Activated T-helper 1 cell treated with anti-CD3 and anti-CD28 coated beads, Interleukin-2, amount 50 U/mL, for 16 hours (primary cell): ENCODE data around the gene TTC14.
A peak's percentile ranks its signal among the peaks of the same experiment; 100 is the strongest.
"Not testable (repeated sequence)": the region's sequence is repeated elsewhere in the genome, so short reads cannot be mapped to it uniquely, and the experiment has no call there.

ENCODE experiments used
- DNase-seq, 2 donors: peaks; one replicate each; pipeline ENCODE4 v3.0.0-alpha.2; 2020; ENCODE audit warnings: low read depth in 1 of 2, low spot score in 1 of 2

Gene TTC14, protein sequence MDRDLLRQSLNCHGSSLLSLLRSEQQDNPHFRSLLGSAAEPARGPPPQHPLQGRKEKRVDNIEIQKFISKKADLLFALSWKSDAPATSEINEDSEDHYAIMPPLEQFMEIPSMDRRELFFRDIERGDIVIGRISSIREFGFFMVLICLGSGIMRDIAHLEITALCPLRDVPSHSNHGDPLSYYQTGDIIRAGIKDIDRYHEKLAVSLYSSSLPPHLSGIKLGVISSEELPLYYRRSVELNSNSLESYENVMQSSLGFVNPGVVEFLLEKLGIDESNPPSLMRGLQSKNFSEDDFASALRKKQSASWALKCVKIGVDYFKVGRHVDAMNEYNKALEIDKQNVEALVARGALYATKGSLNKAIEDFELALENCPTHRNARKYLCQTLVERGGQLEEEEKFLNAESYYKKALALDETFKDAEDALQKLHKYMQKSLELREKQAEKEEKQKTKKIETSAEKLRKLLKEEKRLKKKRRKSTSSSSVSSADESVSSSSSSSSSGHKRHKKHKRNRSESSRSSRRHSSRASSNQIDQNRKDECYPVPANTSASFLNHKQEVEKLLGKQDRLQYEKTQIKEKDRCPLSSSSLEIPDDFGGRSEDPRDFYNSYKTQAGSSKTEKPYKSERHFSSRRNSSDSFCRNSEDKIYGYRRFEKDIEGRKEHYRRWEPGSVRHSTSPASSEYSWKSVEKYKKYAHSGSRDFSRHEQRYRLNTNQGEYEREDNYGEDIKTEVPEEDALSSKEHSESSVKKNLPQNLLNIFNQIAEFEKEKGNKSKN

DNA sequence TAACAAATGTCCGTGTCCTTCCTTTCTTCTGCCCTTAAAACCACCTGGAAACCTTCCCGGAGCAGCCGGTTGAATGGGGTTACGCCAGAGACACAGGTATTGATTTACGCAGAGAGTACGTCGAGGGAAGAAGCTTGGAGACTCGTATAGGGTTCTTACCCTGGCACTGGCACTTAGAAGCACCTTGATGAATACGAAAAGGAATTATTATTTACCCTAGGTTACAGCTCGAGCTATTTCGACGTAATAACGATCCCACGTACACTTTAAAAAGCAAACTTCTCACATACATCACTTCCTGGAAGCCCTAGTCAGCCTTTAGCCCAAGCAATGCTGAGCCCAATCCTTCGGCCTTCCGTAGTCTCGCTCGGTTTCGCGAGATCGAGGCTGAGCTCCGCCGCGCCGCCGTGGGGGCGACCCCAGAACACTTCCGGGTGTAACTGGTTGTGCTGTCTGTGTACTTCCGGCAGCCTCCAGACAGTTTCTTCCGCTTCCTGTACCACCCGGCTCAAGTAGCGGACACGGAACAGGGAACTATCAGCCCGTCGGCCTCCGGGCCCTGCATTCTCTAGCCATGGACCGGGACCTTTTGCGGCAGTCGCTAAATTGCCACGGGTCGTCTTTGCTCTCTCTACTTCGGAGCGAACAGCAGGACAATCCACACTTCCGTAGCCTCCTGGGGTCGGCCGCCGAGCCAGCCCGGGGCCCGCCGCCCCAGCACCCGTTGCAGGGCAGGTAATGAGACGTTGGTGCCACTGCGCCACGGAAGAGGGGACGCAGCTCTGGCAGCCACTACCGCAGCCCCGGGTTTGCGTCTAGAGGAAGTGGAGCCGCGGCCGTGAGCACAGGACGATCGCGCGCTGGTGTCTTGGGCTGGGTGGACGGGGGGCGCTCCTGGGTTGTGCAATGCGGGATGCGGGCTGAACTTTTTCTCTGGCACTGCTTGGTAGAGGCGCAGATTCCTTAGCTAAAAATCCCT lies at the start of gene TTC14:
Gene TTC14, plus strand, starts transcription at position 476 of the 979 bp plus-strand sequence. Its CDS starts 99 bp downstream, at position 575.
- DNase-seq = peak; percentile 86 to 87

DNA sequence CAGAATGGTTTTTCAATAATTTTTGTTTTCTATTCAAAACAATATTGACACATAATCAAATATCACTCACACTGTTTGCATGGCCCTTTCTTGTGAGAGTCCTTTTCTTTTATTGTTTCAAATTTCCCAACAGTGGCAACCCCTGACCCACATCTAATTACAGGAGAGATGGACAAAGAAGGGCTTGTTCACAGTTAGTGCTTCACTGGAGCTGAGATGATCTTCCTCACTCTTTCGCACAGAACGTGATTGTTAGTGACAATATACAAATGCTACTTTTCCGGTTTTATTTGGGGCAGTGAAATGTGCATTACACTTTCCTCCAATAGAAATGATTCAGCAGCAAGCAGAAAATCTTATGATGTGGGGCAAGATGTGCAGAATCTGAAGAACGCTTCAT lies 38.6 kb upstream of the TTC14 start:
- no peak for DNase-seq

DNA sequence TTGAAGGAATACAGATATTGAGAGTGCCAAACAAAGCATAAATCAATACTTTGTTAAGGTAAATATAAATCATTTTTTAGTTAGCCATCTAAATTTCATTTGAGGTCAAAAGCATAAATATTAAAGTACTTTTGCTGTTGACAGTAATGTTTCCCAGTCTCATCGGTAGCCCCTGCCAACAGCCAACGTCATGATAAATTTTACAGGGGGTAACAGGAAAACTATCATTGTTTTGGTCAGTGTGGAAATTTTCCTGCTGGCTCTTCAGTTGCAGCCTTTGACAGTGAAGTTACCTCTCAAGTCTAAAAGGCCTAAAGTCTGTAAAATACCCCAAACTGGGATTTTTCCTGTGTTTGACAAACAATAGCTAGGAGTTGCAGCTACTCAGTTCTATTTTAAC lies 37.3 kb upstream of the TTC14 start:
- DNase-seq = no peak

DNA sequence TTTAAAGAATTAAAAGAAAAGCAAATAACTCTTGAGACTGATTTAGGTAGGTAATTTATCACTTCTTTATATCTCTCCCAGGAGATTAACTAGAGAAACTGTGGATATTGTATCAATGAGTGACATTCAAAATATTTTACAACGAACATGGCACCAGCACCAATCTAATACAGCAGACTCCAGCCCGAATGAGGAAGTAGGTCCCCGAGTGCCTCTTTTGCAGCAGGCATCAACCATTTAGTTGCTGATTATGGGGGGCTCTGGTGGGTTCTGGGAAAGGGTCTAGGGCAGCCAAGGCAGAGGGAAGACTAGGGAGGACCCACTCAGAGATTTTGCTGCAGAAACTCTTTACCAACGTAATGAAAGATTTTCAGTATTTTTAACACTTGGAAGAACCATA lies 31.7 kb upstream of the TTC14 start:
- DNase-seq = no peak

DNA sequence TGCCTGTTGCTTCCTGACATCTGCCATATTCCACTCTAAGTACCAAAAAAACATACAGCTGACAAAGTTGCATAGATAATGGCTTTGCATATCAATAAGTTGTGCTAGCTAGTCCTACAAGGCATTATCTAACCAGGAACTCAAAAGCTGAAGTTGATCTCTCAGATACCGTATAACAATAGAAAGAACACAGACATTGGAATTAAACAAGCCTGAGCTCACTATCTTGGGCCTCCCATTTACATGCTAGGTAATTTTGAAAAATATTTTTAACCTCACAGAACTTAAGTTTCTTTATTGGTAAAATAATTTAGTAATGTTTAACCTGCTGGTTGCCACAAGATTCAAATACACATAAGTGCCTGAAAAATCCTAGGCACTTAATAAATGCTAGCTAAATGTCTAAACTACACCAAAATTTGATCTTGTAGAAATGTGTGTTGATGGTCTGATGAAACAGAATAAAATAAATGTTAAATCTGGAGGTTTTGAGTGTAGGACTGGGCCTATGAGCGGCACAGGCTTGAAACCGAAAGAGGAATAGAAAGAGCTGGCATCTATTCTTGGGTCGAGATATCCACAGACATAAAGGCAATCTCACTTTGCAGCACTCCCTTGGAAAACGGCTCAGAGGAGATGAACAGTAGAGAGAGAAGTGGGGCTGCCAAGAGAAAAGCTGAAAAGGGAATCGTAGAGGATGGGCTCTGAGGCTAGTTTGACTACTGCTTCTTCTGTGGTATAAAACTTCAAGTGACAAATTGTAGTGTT lies 29.9 kb upstream of the TTC14 start:
- DNase-seq = no peak

DNA sequence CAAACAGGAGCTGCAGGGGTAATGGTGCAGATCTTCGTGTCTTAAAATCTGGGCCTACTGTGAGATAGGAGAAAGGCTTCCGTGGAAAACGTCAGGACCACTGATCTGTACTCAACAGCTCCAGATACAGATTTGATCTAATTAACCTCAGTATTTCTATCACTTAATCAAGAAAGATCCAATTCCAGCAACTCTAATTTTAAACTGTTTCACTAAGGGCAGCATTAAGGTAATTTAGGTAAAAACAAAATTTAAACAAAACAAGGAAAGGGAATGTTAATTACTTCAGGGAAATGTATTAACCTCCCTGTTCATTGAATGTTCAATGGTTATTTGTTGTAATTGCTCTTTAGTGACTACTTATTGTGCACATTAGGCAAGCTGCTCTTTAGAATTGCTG lies 26.4 kb upstream of the TTC14 start:
- DNase-seq = no peak

DNA sequence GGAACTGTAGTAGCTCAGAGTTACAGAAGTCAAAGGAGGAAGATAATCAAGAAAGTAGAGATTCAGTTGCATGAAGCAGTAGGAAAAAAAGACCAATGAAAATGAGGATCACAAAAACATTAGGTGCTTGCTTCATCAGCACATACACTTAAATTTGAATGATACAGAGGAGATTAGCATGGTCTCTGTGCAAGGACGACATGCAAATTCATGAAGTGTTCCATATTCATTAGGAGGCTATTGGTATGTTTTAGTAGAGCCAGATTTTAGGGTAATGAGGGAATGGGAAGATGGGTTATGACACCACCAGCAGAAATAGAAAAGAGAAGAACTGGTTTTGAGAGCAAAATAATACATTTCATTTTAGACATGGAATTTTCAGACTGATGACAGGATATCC lies 21.0 kb upstream of the TTC14 start:
- no peak for DNase-seq

DNA sequence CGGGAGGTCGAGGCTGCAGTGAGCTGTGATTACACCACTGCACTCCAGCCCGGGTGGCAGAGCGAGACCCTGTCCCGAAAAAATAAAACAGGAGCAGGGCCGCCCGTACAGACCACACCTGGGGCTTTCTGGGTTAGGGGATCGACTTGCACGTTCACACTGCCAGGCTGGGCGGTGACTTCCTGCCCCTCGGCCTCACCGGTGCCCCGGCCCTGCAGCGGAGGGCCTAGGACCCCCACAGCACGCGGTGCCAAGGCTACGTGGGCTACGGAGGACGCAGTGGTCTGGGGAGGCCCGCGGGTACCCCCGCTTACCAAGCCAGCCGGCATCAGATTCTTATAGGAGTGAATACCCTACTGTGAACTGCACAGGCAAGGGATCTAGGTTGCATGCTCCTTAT lies 11.6 kb upstream of the TTC14 start:
- no peak for DNase-seq

DNA sequence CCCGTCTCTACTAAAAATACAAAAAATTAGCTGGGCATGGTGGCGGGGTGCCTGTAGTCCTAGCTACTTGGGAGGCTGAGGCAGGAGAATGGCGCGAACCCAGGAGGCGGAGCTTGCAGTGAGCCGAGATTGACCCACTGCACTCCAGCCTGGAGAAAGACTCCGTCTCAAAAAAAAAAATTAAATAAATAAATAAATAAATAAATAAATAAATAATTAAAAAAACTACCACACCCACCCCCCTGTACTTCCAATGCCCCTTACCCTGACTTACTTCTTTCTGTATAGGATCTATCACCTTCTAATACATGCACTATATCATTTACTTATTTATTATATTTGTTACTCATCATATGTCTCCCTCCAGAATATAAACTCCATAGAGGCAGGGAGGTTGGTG lies 8.3 kb upstream of the TTC14 start:
- not testable (repeated sequence) for DNase-seq

DNA sequence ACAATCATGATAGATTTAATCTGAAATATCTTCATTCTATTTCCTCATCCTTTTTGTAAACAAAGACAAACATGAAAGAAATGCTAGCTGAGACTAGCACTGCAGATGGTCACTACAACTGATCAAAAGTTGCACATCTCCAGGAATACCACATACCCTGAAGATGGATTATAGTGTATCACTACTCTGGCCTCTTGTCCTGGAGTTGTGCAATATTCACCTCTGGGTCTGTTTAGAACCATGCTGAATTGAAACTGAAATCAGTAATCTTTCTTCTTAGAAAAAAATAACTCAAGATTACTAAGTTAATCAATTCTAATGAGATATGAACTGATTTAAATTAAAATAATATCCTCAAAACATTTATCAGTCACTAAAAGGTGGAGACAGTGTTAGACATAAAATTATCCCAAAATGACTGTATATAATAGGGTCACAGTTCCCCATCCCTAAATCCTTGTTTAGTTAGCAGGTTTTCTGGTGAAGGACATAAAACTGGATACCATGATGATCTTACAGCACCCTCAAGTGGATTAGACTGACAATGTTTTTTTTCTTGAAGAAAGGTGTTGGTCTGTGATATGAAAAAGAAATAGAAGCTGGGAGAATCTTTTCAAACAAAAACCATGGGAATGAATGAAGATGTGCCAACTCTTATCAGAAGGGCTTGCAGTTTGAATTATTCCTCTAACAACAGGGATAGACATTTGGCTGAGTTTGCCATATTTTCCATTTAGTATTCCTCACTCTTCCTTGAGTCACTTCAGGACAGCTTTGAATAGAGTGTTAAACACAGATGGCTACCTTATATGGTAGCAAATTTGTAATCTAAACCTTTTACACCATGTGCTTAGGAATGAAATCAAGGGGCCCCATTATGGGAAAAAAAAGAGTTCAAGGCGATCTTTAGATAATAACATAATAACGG lies 7.1 kb upstream of the TTC14 start:
- DNase-seq = no peak

DNA sequence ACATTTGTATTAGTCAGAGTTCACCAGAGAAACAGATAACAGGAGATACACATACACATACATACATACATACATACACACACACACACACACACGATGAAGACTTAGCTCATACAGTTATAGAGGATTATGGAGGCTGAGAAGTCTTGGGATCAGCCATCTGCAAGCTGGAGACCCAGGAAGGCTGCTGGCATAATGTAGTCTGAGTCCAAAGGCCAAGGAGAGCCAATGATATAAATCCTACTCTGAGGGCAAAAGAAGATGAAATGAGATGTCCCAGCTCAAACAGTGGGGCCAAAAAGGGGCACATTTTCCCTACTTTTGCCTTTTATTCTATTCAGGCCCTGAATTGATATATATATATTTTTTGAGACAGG lies 6.4 kb upstream of the TTC14 start:
- DNase-seq = no peak

DNA sequence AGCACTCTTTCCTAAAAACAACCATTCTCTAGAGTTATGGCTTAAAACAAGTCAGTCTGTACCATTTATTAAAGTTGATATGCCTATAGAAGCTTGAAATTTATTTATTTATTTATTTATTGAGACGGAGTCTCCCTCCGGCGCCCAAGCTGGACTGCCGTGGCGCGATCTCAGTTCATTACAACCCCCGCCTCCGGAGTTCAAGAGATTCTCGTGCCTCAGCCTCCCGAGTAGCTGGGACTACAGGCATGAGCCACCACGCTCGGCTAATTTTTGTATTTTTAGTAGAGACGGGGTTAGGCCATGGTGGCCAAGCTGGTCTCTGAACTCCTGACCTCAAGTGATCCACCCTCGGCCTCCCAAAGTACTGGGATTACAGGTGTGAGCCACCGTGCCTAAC lies 1.5 kb upstream of the TTC14 start:
- no peak for DNase-seq

DNA sequence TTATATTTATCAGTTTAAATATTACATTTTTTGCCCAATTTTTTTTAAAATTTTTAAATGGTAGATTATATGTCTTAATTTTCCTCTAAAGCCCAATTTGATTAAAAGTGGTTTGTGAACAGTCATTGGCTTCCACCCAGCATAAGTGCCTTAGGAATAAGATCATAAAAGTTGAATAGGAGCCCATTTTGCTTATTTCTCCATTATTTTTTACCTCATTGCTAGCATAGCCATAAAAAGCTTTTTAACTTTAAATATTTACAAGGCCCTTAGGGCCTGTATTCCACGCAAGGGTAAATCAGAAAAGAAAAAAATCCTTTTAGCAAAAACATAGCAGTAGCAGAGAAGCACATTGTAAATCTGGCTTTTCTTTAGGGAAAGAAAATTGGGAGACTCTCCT lies 9.0 kb downstream of the TTC14 start:
- no peak for DNase-seq

DNA sequence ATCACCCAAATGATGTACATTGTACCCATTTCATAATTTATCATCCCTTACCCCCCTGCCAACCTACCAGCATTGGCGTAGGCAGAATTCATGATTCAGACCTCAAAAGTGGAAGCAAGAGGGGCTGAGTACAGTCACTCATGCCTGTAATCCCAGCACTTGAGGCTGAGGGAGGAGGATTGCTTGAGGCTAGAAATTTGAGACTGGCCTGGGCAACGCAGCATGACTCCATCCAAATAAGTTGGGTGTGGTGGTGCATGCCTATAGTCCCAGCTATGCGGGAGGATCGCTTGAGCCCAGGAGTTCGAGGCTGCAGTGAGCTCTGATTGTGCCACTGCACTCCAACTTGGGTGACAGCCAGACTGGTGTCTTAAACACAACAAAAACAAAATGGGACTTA lies 10.4 kb downstream of the TTC14 start:
- no peak for DNase-seq

DNA sequence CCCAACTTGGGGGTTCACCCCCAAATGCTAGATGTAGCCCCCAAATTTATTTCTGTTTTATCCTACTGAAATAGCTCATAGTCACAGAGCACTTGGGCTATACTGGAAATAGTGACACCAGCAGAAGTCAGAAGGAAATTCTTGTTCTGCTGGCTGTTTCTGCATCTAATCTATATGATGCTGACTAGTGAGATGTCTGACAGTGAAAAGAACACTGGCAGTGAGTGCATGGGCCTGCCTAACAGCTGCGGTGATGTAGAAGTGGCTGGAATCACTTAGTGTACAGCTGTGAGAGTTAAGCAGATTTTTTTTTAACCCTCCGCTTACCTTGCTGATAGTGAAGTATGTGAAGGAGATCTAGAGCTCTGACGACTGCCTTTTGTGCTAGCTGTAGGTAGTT lies 14.0 kb downstream of the TTC14 start:
- DNase-seq = no peak

DNA sequence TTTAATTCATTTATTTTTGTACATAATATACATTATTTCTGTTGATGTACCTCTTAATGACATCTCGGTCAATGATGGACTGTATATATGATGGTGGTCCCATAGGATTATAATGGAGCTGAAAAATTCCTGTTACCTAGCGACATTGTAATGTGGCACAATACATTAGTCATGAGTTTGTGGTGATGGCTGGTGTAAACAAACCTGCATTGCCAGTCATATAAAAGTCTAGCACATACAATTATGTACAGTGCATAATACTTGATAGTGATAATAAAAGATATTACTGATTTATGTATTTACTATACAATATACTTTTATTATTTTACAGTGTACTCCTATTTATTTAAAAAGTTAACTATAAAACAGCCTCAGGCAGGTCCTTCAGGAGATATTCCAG lies 15.1 kb downstream of the TTC14 start:
- DNase-seq = no peak

DNA sequence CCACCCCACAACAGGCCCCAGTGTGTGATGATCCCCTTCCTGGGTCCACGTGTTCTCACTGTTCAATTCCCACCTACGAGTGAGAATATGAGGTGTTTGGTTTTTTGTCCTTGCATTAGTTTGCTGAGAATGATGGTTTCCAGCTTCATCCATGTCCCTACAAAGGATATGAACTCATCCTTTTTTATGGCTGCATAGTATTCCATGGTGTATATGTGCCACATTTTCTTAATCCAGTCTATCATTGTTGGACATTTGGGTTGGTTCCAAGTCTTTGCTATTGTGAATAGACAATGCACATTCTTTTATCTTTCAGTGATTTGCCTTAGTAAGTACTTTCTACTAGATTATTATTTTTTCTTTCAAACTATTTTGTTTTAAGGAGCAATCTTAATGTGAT lies 16.6 kb downstream of the TTC14 start:
- DNase-seq = not testable (repeated sequence)

DNA sequence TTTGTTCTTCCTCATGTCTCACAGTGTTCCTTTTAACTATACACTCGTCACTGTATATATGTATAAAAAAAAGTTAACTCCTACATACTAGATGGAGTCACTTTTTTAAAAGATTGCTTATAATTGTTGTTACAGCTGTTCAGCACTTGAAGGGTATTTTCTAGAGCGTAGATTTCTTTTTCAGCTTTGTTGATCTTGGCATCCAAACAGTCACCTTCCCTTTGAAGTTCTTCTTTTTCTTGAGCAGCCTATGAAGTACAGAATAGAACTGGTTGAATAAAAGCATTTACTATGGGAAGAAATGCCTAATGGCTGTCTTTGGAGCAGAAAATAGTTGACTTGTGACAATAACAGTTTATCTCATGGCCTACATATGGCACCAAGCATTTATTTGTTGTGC lies 17.8 kb downstream of the TTC14 start:
- no peak for DNase-seq

DNA sequence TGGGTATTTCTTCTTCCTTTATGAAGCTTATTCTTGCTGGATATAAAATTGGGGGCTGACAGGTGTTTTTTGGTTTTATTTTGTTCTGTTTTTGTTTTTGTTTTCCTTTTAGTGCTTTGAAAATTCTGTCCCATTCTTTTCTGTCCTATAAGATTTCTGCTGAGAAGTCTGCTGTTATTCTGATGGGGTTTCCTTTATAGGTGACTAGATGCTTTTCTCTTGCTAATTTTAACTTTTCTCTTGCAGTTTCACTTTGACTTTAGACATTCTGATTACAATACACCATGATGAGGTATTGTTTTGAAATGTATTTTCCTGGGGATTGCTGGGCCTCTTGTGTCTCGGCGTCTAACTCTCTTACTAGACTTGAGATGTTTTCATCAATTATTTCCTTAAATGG lies 22.8 kb downstream of the TTC14 start:
- DNase-seq = no peak

DNA sequence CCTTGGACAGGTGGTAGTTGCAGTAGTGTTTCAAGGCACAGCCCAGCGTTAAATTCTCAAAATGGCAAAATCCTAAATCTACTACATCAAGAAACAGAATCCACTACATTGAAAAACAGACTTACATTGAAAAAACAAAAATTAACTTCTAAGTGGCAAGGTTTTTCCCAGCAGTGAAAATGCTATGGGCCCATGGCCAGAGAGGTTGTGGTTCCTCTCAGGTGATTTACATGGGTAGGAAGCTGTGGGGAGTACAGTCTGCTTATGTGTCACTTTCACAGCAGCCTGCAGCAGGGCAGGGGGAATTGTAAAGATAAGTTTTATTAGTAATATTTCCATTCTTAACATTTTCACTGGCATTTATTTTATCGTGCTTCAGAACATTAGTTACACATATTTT lies 24.9 kb downstream of the TTC14 start:
- no peak for DNase-seq
